GM18511 (cell line): ENCODE data around the gene CDKAL1.
"Not testable (repeated sequence)": the region's sequence is repeated elsewhere in the genome, so short reads cannot be mapped to it uniquely, and the experiment has no call there.

Experiments used
- ATAC-seq: cut with Tn5 transposase; IDR thresholded peaks from one replicate; pipeline ENCODE4 v1.9.1; 2021; ENCODE audit warnings: mild to moderate bottlenecking, moderate library complexity; ENCODE audit not compliant: unreplicated experiment

The CDKAL1 gene

GRCh38 chr6:21087188-21087587, 552.9 kb downstream of the CDKAL1 start:
- ATAC-seq = no peak

GRCh38 chr6:21091411-21091810, 557.2 kb downstream of the CDKAL1 start:
- ATAC-seq = no peak

- not testable (repeated sequence) for ATAC-seq
Measured at GRCh38 chr6:21092231-21092772, 558.0 kb downstream of the CDKAL1 start.

- no peak for ATAC-seq
Measured at GRCh38 chr6:21095462-21095861, 561.2 kb downstream of the CDKAL1 start.

- no peak for ATAC-seq
Measured at GRCh38 chr6:21098134-21098533, 563.9 kb downstream of the CDKAL1 start.

GRCh38 chr6:21098744-21099143, 564.5 kb downstream of the CDKAL1 start:
- ATAC-seq = no peak

- no peak for ATAC-seq
Measured at GRCh38 chr6:21099338-21100314, 565.4 kb downstream of the CDKAL1 start.

- no peak for ATAC-seq
Measured at GRCh38 chr6:21100991-21101390, 566.7 kb downstream of the CDKAL1 start.

GRCh38 chr6:21101694-21102093, 567.4 kb downstream of the CDKAL1 start:
- no peak for ATAC-seq

GRCh38 chr6:21102201-21102600, 567.9 kb downstream of the CDKAL1 start:
- no peak for ATAC-seq

GRCh38 chr6:21102624-21103023, 568.4 kb downstream of the CDKAL1 start:
- ATAC-seq = no peak

- ATAC-seq = no peak
Measured at GRCh38 chr6:21103626-21104224, 569.5 kb downstream of the CDKAL1 start.

- ATAC-seq = no peak
Measured at GRCh38 chr6:21104288-21104687, 570.0 kb downstream of the CDKAL1 start.

- no peak for ATAC-seq
Measured at GRCh38 chr6:21107796-21108195, 573.5 kb downstream of the CDKAL1 start.

- ATAC-seq = no peak
Measured at GRCh38 chr6:21109391-21110178, 575.3 kb downstream of the CDKAL1 start.

GRCh38 chr6:21110684-21111083, 576.4 kb downstream of the CDKAL1 start:
- no peak for ATAC-seq

- no peak for ATAC-seq
Measured at GRCh38 chr6:21111093-21111725, 577.0 kb downstream of the CDKAL1 start.

- ATAC-seq = no peak
Measured at GRCh38 chr6:21115111-21115510, 580.9 kb downstream of the CDKAL1 start.

GRCh38 chr6:21116736-21117135, 582.5 kb downstream of the CDKAL1 start:
- no peak for ATAC-seq

GRCh38 chr6:21118216-21118780, 584.0 kb downstream of the CDKAL1 start:
- ATAC-seq = no peak
